Measurements from ENCODE around the gene RHOD.

- no peak for TF ChIP-seq CTCF (IDR thresholded peaks at IDR 0.05)
- TF ChIP-seq POLR2A (IDR thresholded peaks at IDR 0.05) = no peak
Measured at GRCh38 chr11:67113231-67113721, 56.6 kb downstream of the RHOD start.

Data from prostate gland (tissue), 2 donors.